ENCODE measurements around the gene PNPLA7.
A peak's percentile ranks its signal among the peaks of the same experiment; 100 is the strongest.
"Not testable (repeated sequence)": the region's sequence is repeated elsewhere in the genome, so short reads cannot be mapped to it uniquely, and the experiment has no call there.

Gene PNPLA7

GRCh38 chr9:137550231-137550621, at the start of gene PNPLA7:
PNPLA7 (minus strand) TSS chr9:137550402; CDS start chr9:137550197, 205 bp downstream.
- ChIA-PET CTCF (interaction anchor here (0.6 to 1.0 kb wide), 3 partner anchors 15 to 105 kb away, joined by 3 to 5 read pairs (median 5); partner anchors contain the start of gene DPH7), POLR2A (ENCODE audit: low non-redundant PET) (interaction anchor here (0.6 to 0.7 kb wide), 2 partner anchors 29 to 102 kb away, joined by 3 read pairs; no protein-coding TSS in a partner anchor)
- H3K27ac ChIP-seq: peak within 1 kb of the TSS; percentile 90
- peak; percentile 88 for DNase-seq (ENCODE audit: low spot score)
- TF ChIP-seq, protein P1, sequence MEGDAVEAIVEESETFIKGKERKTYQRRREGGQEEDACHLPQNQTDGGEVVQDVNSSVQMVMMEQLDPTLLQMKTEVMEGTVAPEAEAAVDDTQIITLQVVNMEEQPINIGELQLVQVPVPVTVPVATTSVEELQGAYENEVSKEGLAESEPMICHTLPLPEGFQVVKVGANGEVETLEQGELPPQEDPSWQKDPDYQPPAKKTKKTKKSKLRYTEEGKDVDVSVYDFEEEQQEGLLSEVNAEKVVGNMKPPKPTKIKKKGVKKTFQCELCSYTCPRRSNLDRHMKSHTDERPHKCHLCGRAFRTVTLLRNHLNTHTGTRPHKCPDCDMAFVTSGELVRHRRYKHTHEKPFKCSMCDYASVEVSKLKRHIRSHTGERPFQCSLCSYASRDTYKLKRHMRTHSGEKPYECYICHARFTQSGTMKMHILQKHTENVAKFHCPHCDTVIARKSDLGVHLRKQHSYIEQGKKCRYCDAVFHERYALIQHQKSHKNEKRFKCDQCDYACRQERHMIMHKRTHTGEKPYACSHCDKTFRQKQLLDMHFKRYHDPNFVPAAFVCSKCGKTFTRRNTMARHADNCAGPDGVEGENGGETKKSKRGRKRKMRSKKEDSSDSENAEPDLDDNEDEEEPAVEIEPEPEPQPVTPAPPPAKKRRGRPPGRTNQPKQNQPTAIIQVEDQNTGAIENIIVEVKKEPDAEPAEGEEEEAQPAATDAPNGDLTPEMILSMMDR (conservative IDR thresholded peaks at IDR 0.05; ENCODE audit: low read depth): no peak

GRCh38 chr9:137598943-137599342, 48.7 kb upstream of the PNPLA7 start:
- DNase-seq (ENCODE audit: low spot score): no peak
- POLR2A ChIA-PET (ENCODE audit: low non-redundant PET): no interaction called here
- CTCF ChIA-PET: interaction anchor here (0.6 kb wide), 2 partner anchors 19 to 92 kb away, joined by 3 to 6 read pairs; no protein-coding TSS in a partner anchor
- peak overlapping the region; percentile 7 for H3K27ac ChIP-seq
- TF ChIP-seq, protein P1 (conservative IDR thresholded peaks at IDR 0.05; ENCODE audit: low read depth): no peak

DNA sequence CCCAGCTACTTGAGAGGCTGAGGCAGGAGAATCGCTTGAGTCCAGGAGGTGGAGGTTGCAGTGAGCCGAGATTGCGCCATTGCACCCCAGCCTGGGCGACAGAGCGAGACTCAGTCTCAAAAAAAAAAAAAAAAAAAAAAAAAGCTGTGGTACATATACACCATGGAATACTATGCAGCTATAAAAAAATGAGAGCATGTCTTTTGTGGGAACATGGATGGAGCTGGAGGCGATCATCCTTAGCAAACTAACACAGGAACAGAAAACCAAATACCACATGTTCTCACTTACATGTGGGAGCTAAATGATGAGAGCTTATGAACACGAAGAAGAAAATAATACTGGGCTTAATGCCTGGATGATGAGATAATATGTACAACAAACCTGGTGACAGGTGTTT, 46.4 kb upstream of the PNPLA7 start:
- POLR2A ChIA-PET (ENCODE audit: low non-redundant PET): interaction anchor here (0.6 to 0.7 kb wide), 3 partner anchors 16 to 89 kb away, joined by 4 to 11 read pairs (median 7); no protein-coding TSS in a partner anchor
- CTCF ChIA-PET, H3K27ac ChIP-seq: not testable (repeated sequence)

GRCh38 chr9:137593176-137593575, 43.0 kb upstream of the PNPLA7 start:
- POLR2A ChIA-PET (ENCODE audit: low non-redundant PET): no interaction called here
- peak overlapping the region; percentile 40 for H3K27ac ChIP-seq
- CTCF ChIA-PET: no interaction called here
- TF ChIP-seq, protein P1 (conservative IDR thresholded peaks at IDR 0.05; ENCODE audit: low read depth): no peak
- DNase-seq (ENCODE audit: low spot score): no peak

More for the DNA sequence above, 46.4 kb upstream of the PNPLA7 start:
- DNase-seq (ENCODE audit: low spot score): not testable (repeated sequence)

- TF ChIP-seq, protein P1 (conservative IDR thresholded peaks at IDR 0.05; ENCODE audit: low read depth): no peak
- peak overlapping the region; percentile 40 for H3K27ac ChIP-seq
- DNase-seq (ENCODE audit: low spot score): no peak
- ChIA-PET POLR2A (ENCODE audit: low non-redundant PET) (interaction anchor here (0.6 kb wide), 1 partner anchor 480 kb away, joined by 3 read pairs; no protein-coding TSS in a partner anchor), CTCF (no interaction called here)
These were observed 42.6 kb upstream of the PNPLA7 start for GRCh38 chr9:137592767-137593166.

DNA sequence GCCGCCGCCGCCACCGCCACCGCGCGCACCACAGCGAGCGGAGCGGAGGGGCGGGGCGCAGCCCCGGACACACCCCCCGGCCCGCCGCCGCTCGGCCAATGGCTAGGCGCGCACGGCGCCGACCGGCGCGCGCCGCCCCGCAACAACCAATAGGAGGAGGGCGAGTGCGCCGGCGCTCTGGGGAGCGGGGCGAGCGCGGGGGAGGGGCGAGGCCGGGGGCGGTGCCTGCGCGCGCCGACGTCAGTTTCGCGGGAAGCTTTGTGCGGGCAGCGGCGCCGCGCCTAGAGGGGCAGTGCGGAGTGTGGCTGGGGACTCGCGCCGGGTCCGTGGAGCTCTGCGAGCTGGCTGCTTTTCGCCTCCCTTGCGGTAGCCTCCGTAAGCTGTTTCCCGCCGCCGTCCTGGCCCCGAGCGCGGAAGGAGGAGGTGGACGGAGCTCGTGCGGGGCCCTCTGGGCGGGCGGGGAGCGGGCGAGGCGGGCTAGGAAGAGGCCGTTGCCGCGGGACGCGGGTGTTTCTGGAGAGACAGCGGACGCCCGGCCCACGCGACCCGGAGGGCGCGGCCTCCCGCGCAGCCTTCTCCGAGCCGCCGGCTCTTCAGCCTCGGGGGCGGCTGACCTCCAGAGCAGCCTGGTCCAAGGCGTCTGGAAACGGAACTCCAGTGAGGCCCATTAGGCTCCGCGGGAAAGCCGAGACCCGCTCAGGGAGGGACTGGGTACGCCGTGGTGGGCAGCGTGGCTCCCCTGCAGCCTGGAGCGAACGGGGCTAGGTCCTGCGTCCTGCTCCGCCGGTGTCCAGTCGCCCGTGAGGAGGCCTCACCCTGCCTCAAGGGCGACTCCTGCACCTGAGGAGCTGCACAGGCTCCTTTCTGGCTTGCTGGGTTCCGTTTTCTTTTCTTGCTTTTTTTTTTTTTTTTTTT, 40.5 kb upstream of the PNPLA7 start, which contains the start of gene ZMYND19:
Gene ZMYND19 (minus strand): TSS at position 44 of the 915 bp plus-strand sequence. CDS start 249 bp downstream, outside the sequence.
- POLR2A ChIA-PET (ENCODE audit: low non-redundant PET): interaction anchor here (0.5 to 1.6 kb wide), 7 partner anchors 9 to 350 kb away, joined by 3 to 14 read pairs (median 5); partner anchors contain the start of gene ARRDC1

More for the DNA sequence above, 40.5 kb upstream of the PNPLA7 start, which contains the start of gene ZMYND19:
- peak within 1 kb of the TSS; percentile 81 for H3K27ac ChIP-seq
- CTCF ChIA-PET: interaction anchor here (0.8 to 5.0 kb wide), 2 partner anchors 10 to 29 kb away, joined by 4 to 48 read pairs; partner anchors contain the start of gene DPH7
- TF ChIP-seq, protein P1 (conservative IDR thresholded peaks at IDR 0.05; ENCODE audit: low read depth): peak; percentile 31
- DNase-seq (ENCODE audit: low spot score): peak; percentile 100

All from RWPE1 (cell line).